ENCODE data around the gene VPS35.
"Not testable (repeated sequence)": the region's sequence is repeated elsewhere in the genome, so short reads cannot be mapped to it uniquely, and the experiment has no call there.

Gene VPS35

GRCh38 chr16:46651305-46651704, 37.7 kb downstream of the VPS35 start:
- no peak for DNase-seq

GRCh38 chr16:46650254-46650623, 38.7 kb downstream of the VPS35 start:
- no peak for DNase-seq

GRCh38 chr16:46649588-46650253, 39.3 kb downstream of the VPS35 start:
- DNase-seq: no peak

DNA sequence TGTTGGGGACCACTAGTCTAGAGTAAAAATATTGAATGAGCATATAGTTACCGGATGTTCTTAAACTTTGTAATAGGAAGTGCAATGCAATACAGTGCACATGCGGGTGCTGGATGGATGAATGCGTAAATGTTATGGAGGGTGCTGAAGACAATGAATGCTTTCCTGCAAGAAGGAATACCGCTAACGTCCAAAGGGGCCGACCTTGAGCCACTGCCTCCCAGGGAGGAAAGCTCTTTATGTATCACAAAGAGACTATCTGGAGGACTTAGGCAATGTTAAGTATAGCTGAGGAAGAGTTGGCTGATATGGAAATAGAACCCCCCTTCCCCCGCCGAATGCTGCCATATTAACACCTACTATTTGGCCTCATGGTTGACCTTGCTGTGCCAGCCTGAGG, 40.3 kb downstream of the VPS35 start:
- no peak for DNase-seq

- DNase-seq: no peak
Measured at GRCh38 chr16:46638947-46639925, 49.7 kb downstream of the VPS35 start.

DNA sequence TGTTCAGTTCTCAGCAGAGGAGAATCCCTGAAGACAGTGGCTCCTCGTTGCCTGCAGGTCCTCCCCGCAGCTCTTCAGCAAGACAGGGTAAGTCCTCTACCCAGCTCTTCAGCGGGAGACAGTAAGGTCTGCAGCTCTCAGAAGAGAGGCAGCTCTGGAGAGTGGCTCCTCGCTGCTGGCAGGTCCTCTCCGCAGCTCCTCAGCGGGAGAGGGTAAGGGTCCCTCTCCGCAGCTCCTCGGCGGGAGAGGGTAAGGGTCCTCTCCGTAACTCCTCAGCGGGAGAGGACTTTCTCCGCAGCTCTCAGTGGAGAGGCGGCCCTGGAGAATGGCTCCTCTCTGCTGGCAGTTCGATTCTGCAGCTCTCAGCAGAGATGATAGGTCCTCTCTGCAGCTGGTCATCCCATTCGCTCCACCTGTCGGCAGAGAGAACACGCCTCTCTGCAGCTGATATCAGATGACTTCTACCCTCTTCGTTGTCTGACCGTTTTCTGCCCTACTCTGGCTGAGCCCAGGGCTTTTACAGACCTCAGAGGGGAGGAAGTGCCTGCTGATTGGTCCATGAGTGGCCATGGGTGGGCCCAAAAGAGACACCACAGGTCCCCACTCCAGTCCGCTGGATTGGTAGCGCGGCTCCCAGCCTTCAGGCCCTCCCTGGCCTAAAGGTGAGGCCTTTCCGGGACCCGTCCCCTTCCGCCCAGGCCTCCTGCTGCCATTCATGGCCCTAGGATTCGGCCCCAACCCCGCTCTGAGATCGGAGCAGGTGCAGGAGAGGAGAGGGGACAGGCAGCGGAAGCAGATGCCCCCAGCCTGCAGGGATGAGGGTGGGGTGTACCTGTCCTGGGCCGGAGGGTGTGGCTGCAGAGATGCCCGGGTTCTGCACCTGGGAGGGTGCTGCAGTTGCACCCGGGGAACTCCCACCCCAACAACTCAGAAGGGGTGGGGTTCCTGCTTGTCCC, 55.9 kb downstream of the VPS35 start:
- DNase-seq: no peak

DNA sequence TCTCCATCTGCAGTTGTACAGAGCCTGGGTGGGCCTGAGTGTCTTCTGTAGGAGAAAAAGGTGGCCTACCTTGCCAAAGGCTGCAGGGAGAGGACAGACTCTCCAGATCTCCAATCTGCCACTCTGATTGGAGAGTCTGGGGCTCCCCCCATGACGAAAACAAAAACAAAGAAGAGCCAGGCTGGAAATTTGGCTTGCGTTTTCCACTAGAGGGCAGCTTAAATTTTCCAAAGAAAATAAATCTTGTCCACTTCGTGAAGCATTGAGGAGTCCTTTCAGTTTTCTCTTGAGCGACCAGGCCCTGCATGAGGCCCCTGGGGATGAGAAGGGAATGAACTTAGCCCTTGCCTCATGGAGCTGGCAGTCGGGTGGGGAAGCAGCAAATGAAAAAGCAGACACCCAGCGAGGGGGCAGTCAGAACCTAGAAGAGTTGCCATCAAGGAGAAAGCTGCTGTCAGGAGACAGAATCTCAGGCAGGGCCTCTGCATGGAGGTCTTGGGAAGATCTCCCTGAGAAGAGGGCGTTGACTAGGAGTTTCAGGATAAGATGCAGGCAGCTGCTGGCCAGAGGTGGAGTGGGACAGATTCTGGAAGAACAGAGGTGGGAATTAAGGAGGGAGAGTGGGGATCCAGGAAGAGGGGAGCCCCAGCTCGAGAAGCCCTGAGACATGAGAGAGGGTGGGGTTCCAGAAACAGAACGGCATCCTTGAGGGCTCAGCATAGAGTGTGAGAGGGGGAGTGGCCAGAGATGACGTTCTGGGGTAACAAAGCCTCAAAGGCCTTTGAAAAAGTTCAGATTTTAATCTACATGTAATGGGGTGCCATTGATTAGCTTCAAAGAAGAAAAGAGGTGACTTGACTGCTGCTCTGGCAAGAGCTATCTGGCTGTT, 59.4 kb downstream of the VPS35 start:
- DNase-seq: no peak

DNA sequence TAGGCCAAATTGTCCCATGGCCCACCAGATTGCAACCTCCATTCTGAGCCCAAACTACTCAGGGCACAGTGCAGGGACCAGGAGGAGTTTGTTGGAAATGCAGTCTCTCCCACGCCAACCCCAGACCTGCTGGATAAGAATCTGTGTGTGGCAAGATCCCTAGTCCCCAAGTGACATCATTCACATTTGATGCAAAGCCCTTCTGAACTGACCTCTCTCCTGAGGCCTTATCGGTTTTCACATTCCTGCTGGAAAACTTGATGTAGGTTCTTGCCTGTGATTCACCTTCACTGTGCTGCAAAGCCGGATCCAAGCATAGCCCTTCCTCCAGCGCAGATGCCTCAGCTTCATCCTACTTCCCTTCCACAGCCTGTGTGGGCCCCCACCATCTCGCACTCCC, 61.2 kb downstream of the VPS35 start:
- DNase-seq: no peak

GRCh38 chr16:46626681-46627080, 62.3 kb downstream of the VPS35 start:
- not testable (repeated sequence) for DNase-seq

DNA sequence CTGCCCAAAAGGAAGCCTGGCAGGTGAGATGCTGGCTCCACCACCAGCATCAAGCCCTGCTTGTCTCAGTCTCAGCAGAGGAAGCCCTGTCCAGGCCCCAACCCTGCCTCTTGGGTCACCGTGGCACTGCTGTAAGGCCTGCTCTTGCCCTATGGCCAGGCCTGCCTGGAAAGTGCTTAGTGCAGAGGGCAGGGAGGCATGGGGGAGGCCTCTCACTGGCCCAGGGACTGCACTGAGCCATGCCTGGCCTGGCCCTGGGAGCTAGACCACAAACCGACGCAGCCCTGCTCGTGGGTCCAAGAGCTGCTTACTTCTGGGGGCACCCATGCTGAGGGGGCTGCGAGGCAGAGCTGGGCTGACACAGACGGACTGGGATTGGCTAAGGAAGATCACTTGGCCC, 64.1 kb downstream of the VPS35 start:
- DNase-seq: not testable (repeated sequence)

GRCh38 chr16:46623707-46624106, 65.3 kb downstream of the VPS35 start:
- not testable (repeated sequence) for DNase-seq

GRCh38 chr16:46623246-46623645, 65.7 kb downstream of the VPS35 start:
- DNase-seq: not testable (repeated sequence)

DNA sequence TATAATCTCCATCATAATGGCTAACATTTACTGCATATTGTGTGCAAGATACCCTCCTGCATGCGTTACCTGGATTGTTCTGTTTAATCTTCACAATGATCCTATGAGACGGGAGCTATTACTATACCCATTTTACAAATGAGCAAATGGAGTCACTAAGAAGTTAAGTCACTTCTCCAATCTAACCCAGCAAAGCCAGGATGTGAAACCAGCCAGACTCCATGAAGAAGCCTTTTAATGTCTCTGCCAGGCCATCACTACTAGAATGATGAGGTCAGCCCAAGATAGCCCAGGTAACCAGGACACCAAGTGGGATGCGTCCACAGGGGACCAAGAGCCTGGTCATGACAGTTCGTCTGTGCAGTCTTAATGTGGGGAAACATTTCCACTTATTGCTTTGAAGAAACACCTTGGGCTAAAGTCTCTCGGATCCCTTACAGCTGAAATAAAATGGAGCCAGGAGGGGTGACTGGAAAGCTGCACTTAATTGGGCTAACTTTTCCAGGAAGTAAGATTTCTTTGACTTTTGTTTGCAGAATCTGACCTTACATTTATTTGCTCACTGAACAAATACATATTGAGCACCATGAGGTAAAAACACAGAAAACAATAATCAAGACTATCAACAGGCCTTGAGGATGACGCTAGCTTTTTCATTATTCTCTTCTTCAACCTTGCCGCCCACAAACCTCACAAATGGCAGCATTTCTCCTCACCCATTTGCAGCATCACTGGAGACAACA, 66.9 kb downstream of the VPS35 start:
- DNase-seq: no peak

DNA sequence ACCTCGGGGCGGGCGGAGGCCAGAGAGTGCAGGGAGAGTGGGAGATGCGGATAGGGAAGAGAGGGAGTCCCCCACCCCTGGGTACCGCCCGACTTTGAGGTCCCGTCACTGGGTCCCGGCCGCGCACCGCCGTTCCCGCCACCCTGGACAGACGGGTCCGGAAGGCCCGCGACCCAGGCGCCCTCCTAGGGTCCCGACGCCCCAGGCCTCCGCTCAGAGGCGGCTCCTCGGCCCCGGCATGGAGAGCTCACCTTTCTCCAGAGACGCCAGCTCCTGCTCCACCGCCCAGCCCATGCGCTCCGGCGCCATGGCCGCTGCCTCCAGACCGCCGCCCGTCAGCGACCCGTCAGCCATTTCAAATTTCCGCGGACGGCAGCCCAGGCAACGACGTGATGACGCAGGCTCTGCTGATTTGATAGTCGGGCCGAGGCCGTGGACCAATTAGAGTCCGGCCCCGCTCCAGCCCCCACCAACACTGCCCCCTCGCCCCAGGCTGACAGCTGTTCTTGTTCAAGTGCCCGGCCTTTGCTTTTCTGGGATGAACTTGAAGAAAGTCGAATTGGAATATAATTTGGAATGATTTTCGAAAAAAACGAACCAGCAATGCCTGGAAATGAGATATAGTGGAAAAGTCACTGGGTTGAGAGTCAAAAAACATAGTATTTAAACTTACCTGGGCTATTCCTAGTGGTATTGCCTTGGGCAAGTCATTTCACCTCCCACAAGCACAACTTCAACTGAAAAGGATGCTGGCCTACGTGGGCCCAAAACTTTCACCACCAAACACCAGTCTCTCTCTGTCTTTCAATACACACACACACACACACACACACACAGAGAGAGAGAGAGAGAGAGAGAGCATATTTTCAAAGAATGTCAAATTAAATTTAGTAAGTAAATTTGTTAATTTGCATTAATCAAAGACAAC, 67.7 kb downstream of the VPS35 start, which contains the start of gene SHCBP1:
TSS of gene SHCBP1 (minus strand) at position 374 of the 928 bp plus-strand sequence. CDS start at position 354, 20 bp downstream.
- DNase-seq: peak; percentile 42 to 90 (median 60)

DNA sequence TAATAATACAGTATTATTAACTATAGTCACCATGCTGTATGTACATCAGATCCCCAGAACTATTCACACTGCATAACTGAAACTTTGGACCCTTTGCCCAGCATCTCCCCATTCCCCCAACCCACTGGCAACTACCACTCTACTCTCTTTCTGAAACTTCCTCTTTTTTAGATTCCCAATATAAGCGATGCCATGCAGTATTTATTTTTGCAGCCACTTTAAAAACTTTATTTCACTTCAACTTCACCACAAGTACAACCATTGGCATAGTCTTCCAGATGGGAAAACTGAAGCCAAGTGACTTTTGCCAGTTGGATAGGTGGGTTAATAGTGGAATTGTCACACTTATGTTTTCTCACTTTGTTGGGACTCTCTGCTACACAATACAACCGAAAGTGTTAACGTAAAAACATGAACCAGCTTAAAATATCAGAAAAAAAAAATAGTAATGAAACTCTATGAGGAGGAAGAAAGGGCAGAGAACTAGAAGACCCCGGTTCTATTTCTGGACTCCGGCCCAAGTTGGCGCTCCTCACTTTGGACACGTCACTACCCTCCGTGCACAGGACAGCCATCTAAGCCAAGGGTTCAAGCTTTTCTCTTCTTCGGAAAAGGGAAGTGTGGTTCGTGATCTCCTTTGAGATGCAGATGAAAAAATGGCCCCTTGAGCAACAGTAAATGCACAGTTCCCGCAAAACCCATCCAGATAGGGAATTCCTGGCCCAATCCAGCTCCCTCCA, 68.5 kb downstream of the VPS35 start:
- DNase-seq: peak in 1 of 5 experiments; percentile 38

GRCh38 chr16:46618516-46618915, 70.5 kb downstream of the VPS35 start:
- DNase-seq: no peak

DNA sequence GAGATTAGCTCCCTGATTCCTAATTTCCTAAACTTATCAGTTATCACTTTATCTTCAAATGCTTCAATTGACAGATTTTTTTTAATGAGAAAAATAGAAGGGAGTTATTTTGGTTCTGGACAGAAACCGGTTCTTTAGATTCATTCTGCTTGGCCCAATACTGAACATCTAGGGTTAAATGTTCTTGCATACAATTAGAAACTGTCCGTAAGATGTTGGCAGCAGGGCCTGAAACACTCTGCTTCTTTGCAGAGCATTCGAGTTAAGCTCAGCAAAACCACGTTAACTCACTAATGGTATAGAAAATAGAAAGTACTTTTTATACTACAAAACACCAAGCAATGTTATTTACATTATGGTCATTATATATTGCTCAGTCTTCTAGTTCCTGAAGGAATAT, 75.0 kb downstream of the VPS35 start:
- DNase-seq: no peak

- DNase-seq: no peak
Measured at GRCh38 chr16:46613352-46613751, 75.6 kb downstream of the VPS35 start.

- DNase-seq: peak in 1 of 5 experiments; percentile 54
Measured at GRCh38 chr16:46612121-46612520, 76.9 kb downstream of the VPS35 start.

Measured in T-helper 2 cell (primary cell).